Transverse colon (tissue), 4 donors: ENCODE data around the gene PRKCB. TPM values are rescaled to one million over a fixed set of nuclear protein-coding genes. Genes with fewer than 3 reads are reported as not detected.

Experiments used
- DNase-seq: peaks from one replicate; pipeline ENCODE4 v3.0.0-alpha.2; 2019
- H3K27ac ChIP-seq, 4 donors: fragments of 200-600 bp; sonication (generic); 2 replicates each; pipeline ENCODE4 v1.5.1; 2016 to 2018; ENCODE audit warnings: inconsistent platforms in 4 of 4
- H3K27me3 ChIP-seq: fragments of 200-600 bp; sonication (generic); 2 replicates; pipeline ENCODE4 v1.5.1; 2017; ENCODE audit warnings: inconsistent platforms
- H3K36me3 ChIP-seq, 4 donors: fragments of 200-600 bp; sonication (generic); 2 replicates each; pipeline ENCODE4 v1.5.1; 2017 to 2019; ENCODE audit warnings: inconsistent platforms in 4 of 4
- H3K4me1 ChIP-seq, 4 donors: fragments of 200-600 bp; sonication (generic); 2 replicates each; pipeline ENCODE4 v1.5.1; 2017 to 2020; ENCODE audit warnings: inconsistent platforms in 4 of 4
- H3K4me3 ChIP-seq, 4 donors: fragments of 200-600 bp; sonication (generic); 1 replicate in 1 of 4; 2 replicates in 3 of 4; pipeline versions ENCODE4 v1.5.1 to v1.6.1; 2017 to 2019; ENCODE audit warnings: inconsistent platforms in 4 of 4
- H3K9me3 ChIP-seq, 2 donors: fragments of 200-600 bp; sonication (generic); 2 replicates each; pipeline ENCODE4 v1.5.1; 2017 to 2019; ENCODE audit warnings: inconsistent platforms in 2 of 2
- CTCF ChIP-seq, 5 experiments: fragments of 200-600 bp in 3 of 5; fragments of 450-650 bp in 2 of 5; sonication (generic) in 3 of 5; IDR thresholded peaks; 1 replicate in 2 of 5; 2 replicates in 3 of 5; pipeline ENCODE4 v1.5.1; 2016 to 2017; ENCODE audit warnings: antibody characterized with exemption in 5 of 5, inconsistent platforms in 3 of 5, mild to moderate bottlenecking in 2 of 5, moderate library complexity in 1 of 5
- EP300 ChIP-seq: sonication (generic); formaldehyde crosslinking; IDR thresholded peaks from one replicate; pipeline ENCODE4 v1.6.1; 2017; ENCODE audit warnings: antibody characterized with exemption, low read depth
- POLR2A ChIP-seq: fragments of 450-650 bp; IDR thresholded peaks from one replicate; pipeline ENCODE4 v1.6.1; 2016; ENCODE audit warnings: antibody characterized with exemption, mild to moderate bottlenecking, moderate library complexity
- POLR2AphosphoS5 ChIP-seq, 3 donors: sonication (generic); formaldehyde crosslinking; IDR thresholded peaks; one replicate each; pipeline ENCODE4 v1.6.1; 2016; ENCODE audit warnings: antibody characterized with exemption in 3 of 3
- WGBS, 2 donors: methylation state at CpG; one replicate each; pipeline ENCODE4 v1.1.5; 2018; ENCODE audit warnings: low coverage in 1 of 2; 5-methylcytosine and 5-hydroxymethylcytosine counted together
- in situ Hi-C, 4 donors: fragments of 200-750 bp; cut with MboI; loops; one replicate each; pipeline versions ENCODE4 v1.15.0 to v1.15.1; 2017; ENCODE audit warnings: low sequenced_read_pairs in 3 of 4, low pct_ligation_motif_present in 1 of 4, low pct_unique_long_range_greater_than_20kb in 1 of 4
- intact Hi-C: fragments of 100-400 bp; cut with DNase I; formaldehyde crosslinking; loops from one replicate; pipeline ENCODE4 v1.15.1; 2023; ENCODE audit warnings: low total_unique reads
- total RNA-seq, 4 donors: library from RNA; depleted of rRNA; stranded (reverse); fragments of >200 nt; gene quantifications; one replicate each; pipeline ENCODE4 v1.1.0, GENCODE V29; 2016

PRKCB gene
- total RNA-seq, 4 donors from 2014 or later: 9.0 to 28.3 (median 15.2) TPM

GRCh38 chr16:23856251-23856709 lies 20.5 kb downstream of the PRKCB start:
- no peaks in the 10 kb centered on the region for H3K36me3 ChIP-seq
- peaks cover 0 to 20% (median 5%) of the 10 kb centered on the region in 4 donors for H3K4me1 ChIP-seq
- no peaks in the 10 kb centered on the region for H3K9me3 ChIP-seq
- intact Hi-C loops (no loop called here), in situ Hi-C loops (no loop called here)
- no peak for DNase-seq
- H3K4me3 ChIP-seq: no peak overlapping the region
- H3K27me3 ChIP-seq: no peaks in the 10 kb centered on the region
- TF ChIP-seq EP300 (no peak), POLR2A (no peak), CTCF (IDR thresholded peaks at IDR 0.05) (no peak), POLR2AphosphoS5 (IDR thresholded peaks at IDR 0.05) (no peak)
- H3K27ac ChIP-seq: no peak overlapping the region
- 75 to 80% methylated on average over 2 of the region's 2 CpGs for WGBS, 2 donors

GRCh38 chr16:23857256-23857880 lies 21.6 kb downstream of the PRKCB start:
- TF ChIP-seq POLR2AphosphoS5 (IDR thresholded peaks at IDR 0.05): no peak
- TF ChIP-seq POLR2A: no peak
- 54 to 60% methylated on average over 4 to 11 of the region's 11 CpGs for whole genome bisulfite sequencing, 2 donors
- Histone ChIP-seq H3K36me3 (no peaks in the 10 kb centered on the region), H3K27ac (peak overlapping the region in 2 of 4 donors; percentile 2 to 20), H3K4me3 (no peak overlapping the region), H3K9me3 (no peaks in the 10 kb centered on the region), H3K27me3 (no peaks in the 10 kb centered on the region), H3K4me1 (peaks cover 0 to 23% (median 5%) of the 10 kb centered on the region in 4 donors)
- intact Hi-C loops (no loop called here), in situ Hi-C loops (no loop called here)
- no peak for DNase-seq

- in situ Hi-C loops: no loop called here
- WGBS, 2 donors: 66 to 67% methylated on average over 1 of the region's 1 CpG
- DNase-seq: no peak
- H3K36me3 ChIP-seq: no peaks in the 10 kb centered on the region
- H3K4me1 ChIP-seq: peaks cover 0 to 26% (median 7%) of the 10 kb centered on the region in 4 donors
- no peak for TF ChIP-seq POLR2AphosphoS5 (IDR thresholded peaks at IDR 0.05)
- TF ChIP-seq CTCF (IDR thresholded peaks at IDR 0.05): no peak
- no peak for TF ChIP-seq POLR2A
- no peak for TF ChIP-seq EP300
- H3K9me3 ChIP-seq: no peaks in the 10 kb centered on the region
- H3K27ac ChIP-seq: peak overlapping the region in 2 of 4 donors; percentile 2 to 20
- H3K4me3 ChIP-seq: no peak overlapping the region
- no peaks in the 10 kb centered on the region for H3K27me3 ChIP-seq
- intact Hi-C loops: no loop called here
Measured at GRCh38 chr16:23857881-23858269, 22.1 kb downstream of the PRKCB start.

- H3K27ac ChIP-seq: peak overlapping the region in 2 of 4 donors; percentile 2 to 20
Measured at GRCh38 chr16:23858542-23858941, 22.8 kb downstream of the PRKCB start.

More at GRCh38 chr16:23858542-23858941, 22.8 kb downstream of the PRKCB start:
- TF ChIP-seq POLR2A: no peak
- no peak for TF ChIP-seq EP300
- peak in 2 of 3 donors; percentile 9 to 29 for TF ChIP-seq POLR2AphosphoS5 (IDR thresholded peaks at IDR 0.05)
- no peak for TF ChIP-seq CTCF (IDR thresholded peaks at IDR 0.05)
- Histone ChIP-seq H3K4me1 (peaks cover 0 to 27% (median 9%) of the 10 kb centered on the region in 4 donors), H3K36me3 (no peaks in the 10 kb centered on the region), H3K27me3 (no peaks in the 10 kb centered on the region), H3K9me3 (no peaks in the 10 kb centered on the region), H3K4me3 (no peak overlapping the region)
- intact Hi-C loops (no loop called here), in situ Hi-C loops (no loop called here)
- WGBS, 2 donors: 60 to 71% methylated on average over 1 of the region's 1 CpG
- DNase-seq: no peak
